BE2C (cell line): Measurements from ENCODE around the gene MB21D2.

ENCODE experiments used
- DNase-seq: peaks from one replicate; pipeline ENCODE4 v3.0.0-alpha.2; 2020
- H3K27me3 ChIP-seq: fragments of 250-450 bp; sonication (Bioruptor Pico); 2 replicates; pipeline ENCODE4 v1.5.1; 2020; ENCODE audit warnings: mild to moderate bottlenecking
- H3K36me3 ChIP-seq: fragments of 250-450 bp; sonication (Bioruptor Pico); 2 replicates; pipeline ENCODE4 v1.5.1; 2020; ENCODE audit warnings: mild to moderate bottlenecking
- H3K4me1 ChIP-seq: fragments of 250-450 bp; sonication (Bioruptor Pico); 2 replicates; pipeline ENCODE4 v1.5.1; 2020
- H3K4me3 ChIP-seq: 2 replicates; pipeline ENCODE4 v1.5.1; 2011; ENCODE audit warnings: low read depth, low read length
- H3K9me3 ChIP-seq: fragments of 250-450 bp; sonication (Bioruptor Pico); 2 replicates; pipeline ENCODE4 v1.5.1; 2020
- TF ChIP-seq, protein P1 (sequence below): IDR thresholded peaks from 2 replicates; pipeline ENCODE4 v1.5.1; 2012; ENCODE audit warnings: mild to moderate bottlenecking, low read depth, low read length

The MB21D2 gene

DNA sequence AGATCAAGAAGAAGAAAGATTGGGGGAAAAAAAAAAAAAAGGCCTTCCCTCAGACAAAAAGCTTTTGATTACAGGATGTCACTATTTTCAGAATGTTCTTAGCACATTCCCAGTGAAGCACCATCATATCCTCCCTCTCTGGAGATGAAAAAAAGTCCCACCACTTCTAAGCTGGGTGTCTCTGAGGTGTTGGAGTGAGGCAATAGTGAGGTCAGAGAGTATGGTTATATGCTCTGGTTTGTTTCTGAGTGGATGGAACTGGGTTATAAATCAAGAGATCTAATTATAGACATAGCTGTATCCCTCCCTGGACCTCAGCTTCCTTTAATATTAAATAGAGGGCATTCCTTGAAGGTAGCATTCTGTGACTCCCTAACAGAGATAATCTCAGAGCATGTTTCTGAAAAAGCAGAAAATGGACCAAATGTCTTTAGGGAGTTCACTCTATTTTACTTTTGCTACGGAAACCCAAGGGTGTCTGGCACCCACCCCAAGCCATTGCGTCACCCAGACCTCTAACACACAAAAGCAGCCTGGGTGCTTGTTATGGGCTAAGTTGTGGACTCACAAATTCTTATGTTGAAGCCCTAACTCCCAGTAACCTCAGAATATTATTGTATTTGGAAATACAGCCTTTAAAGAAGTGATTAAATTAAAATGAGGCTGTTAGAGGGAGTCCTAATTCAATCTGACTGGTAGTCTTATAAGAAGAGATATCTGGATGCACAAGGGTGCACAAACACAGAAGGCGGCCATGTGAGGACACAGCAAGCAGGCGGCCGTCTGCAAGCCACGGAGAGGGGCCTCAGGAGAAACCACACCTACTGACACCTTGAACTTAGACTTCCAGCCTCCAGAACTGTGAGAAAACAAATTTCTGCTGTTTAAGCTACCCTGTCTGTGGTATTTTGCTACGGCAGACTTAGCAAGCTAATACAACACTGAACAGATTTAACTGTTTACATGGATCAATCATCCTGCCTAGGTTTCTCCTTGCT, 81.5 kb downstream of the MB21D2 start:
- TF ChIP-seq, protein P1, sequence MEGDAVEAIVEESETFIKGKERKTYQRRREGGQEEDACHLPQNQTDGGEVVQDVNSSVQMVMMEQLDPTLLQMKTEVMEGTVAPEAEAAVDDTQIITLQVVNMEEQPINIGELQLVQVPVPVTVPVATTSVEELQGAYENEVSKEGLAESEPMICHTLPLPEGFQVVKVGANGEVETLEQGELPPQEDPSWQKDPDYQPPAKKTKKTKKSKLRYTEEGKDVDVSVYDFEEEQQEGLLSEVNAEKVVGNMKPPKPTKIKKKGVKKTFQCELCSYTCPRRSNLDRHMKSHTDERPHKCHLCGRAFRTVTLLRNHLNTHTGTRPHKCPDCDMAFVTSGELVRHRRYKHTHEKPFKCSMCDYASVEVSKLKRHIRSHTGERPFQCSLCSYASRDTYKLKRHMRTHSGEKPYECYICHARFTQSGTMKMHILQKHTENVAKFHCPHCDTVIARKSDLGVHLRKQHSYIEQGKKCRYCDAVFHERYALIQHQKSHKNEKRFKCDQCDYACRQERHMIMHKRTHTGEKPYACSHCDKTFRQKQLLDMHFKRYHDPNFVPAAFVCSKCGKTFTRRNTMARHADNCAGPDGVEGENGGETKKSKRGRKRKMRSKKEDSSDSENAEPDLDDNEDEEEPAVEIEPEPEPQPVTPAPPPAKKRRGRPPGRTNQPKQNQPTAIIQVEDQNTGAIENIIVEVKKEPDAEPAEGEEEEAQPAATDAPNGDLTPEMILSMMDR: no peak
- no peaks in the 10 kb centered on the region for H3K27me3 ChIP-seq
- H3K4me3 ChIP-seq: no peak overlapping the region
- no peaks in the 10 kb centered on the region for H3K4me1 ChIP-seq
- no peak for DNase-seq
- H3K36me3 ChIP-seq: no peaks in the 10 kb centered on the region
- no peaks in the 10 kb centered on the region for H3K9me3 ChIP-seq

DNA sequence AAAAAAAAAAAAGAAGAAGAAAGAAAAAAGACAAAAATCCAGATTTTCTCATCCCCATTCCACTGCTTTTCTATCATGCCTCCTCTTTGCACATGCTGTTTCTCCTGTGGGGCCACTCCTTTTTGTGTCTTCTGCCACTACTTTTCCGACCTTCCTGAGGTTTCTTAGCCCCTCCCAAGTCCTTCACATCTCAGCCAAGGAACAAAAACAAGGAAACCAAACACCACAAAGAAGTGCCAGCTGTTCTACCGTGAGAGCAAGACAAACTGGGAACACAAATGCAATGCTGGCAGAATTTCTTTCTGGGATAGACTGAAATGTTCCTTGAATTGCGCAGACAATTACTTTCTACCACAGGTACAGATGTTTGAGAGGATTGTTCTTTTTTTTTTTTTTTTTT, 83.2 kb downstream of the MB21D2 start:
- no peaks in the 10 kb centered on the region for H3K9me3 ChIP-seq
- no peak overlapping the region for H3K4me3 ChIP-seq
- no peaks in the 10 kb centered on the region for H3K27me3 ChIP-seq
- no peak for DNase-seq
- TF ChIP-seq, protein P1: no peak
- no peaks in the 10 kb centered on the region for H3K4me1 ChIP-seq
- no peaks in the 10 kb centered on the region for H3K36me3 ChIP-seq

DNA sequence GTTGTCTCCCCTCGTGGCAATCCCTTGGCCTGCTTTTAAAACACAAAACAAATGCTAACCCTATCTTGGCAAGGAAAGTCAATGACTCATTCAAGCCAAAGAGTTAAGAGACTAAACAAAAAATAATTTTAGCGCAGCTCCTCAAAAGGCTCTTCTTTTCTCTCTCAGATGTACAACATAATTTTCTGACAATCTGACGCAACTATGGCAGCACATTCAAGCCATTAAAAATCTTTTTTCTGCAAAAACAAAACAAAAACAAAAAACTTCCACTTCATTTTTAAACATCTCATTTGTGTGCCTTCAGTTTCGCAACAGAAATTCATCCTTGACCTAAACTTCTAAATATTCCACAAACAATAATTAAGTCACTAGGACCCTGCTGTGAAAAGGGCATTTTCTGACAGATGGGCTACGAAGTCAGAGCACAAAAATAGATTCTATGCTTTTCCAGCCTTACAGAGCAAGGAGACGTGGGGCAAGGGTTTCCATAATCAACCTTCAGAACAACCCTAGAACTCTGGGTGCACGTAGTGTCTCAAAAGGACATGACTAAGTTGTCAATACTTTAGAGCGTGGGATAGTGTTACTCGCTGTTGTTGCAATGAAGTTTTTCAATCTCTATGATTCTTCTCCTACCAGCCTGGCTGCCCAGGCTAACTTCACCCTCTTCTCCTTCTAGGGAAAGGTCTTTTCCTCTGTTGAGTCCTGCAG, 84.3 kb downstream of the MB21D2 start:
- Histone ChIP-seq H3K36me3 (no peaks in the 10 kb centered on the region), H3K4me1 (no peaks in the 10 kb centered on the region), H3K4me3 (no peak overlapping the region), H3K9me3 (no peaks in the 10 kb centered on the region), H3K27me3 (no peaks in the 10 kb centered on the region)
- TF ChIP-seq, protein P1: no peak
- no peak for DNase-seq

DNA sequence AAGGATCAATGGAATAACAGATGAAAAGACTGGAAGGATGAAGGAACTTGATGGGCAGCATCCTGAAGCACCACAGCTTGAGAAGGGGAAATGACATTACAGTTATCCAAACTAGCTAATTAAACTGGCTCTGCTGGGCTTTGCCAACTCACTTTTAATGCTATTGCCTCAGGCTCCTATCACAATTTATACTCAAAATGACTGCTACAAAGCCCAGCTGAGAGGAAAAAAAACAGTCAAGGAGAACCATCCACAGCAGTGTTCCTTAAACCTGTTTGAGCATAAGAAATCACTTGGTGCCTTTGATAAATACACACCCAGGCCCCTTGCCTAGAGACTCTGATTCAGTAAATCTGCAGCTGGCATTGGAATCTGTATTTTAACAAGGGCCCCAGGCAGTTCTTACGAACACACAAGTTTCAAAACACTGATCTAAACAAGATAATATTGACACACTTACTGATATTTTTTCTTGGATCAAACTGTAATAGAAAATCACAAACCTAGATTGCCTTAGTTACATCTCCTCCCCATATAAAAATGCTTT, 85.8 kb downstream of the MB21D2 start:
- TF ChIP-seq, protein P1: no peak
- Histone ChIP-seq H3K27me3 (no peaks in the 10 kb centered on the region), H3K4me3 (no peak overlapping the region), H3K9me3 (no peaks in the 10 kb centered on the region), H3K4me1 (no peaks in the 10 kb centered on the region), H3K36me3 (no peaks in the 10 kb centered on the region)
- no peak for DNase-seq

DNA sequence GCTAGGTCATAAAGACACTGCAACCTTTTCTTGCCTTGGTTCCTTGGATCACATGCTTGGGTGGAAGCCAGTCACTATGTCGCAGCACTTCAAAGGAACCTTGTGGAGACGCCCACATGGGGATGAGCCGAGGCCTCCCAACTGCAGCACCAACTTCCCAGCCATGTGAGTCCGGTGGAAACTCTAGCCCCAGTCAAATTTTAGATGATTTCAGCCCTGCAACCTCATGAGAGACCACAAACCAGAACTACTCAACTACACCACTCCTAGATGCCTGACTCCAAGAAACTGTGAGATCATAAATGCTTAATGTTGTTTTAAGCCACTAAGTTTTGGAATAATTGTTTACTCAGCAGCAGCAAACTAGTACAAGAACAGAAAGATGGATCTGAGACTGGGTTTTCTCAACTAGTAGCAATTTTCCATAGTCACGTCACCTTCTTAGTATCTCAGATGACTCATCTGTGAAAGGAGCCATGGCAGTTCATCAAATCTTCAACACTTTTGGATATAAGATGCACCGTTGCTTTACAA, 86.5 kb downstream of the MB21D2 start:
- TF ChIP-seq, protein P1: no peak
- H3K27me3 ChIP-seq: no peaks in the 10 kb centered on the region
- DNase-seq: no peak
- no peaks in the 10 kb centered on the region for H3K36me3 ChIP-seq
- H3K4me1 ChIP-seq: no peaks in the 10 kb centered on the region
- H3K9me3 ChIP-seq: no peaks in the 10 kb centered on the region
- H3K4me3 ChIP-seq: no peak overlapping the region
